Fibroblast of mammary gland (primary cell): ENCODE results near the gene GAREM2.
A peak's percentile ranks its signal among the peaks of the same experiment; 100 is the strongest.

Source experiments
- DNase-seq: peaks from one replicate; pipeline ENCODE4 v3.0.0-alpha.2; 2010; ENCODE audit warnings: low read depth
- H3K4me3 ChIP-seq: 2 replicates; pipeline ENCODE4 v1.5.1; 2011; ENCODE audit warnings: low read depth, mild to moderate bottlenecking, low read length, moderate library complexity; ENCODE audit not compliant: control insufficient read depth
- CTCF ChIP-seq: conservative IDR thresholded peaks from 2 replicates; pipeline ENCODE4 v1.5.1; 2011; ENCODE audit warnings: low read depth, low read length, inconsistent platforms; ENCODE audit not compliant: control insufficient read depth, insufficient read depth

GAREM2 gene

GRCh38 chr2:26172871-26173775, at the start of gene GAREM2:
Gene GAREM2 (plus strand): TSS chr2:26173088. CDS start chr2:26173221, 133 bp downstream.
- H3K4me3 ChIP-seq, result peak within 1 kb of the TSS; percentile 15

GRCh38 chr2:26123426-26123825, 49.5 kb upstream of the GAREM2 start:
- TF ChIP-seq CTCF, result no peak
- no peak overlapping the region for H3K4me3 ChIP-seq
- DNase-seq, result no peak

More at GRCh38 chr2:26172871-26173775, at the start of gene GAREM2:
- no peak for TF ChIP-seq CTCF
- DNase-seq, result no peak

- H3K4me3 ChIP-seq, result no peak overlapping the region
- TF ChIP-seq CTCF, result no peak
- peak; percentile 28 for DNase-seq
These were observed 46.8 kb upstream of the GAREM2 start for GRCh38 chr2:26126074-26126473.

- TF ChIP-seq CTCF, result no peak
- DNase-seq, result no peak
- H3K4me3 ChIP-seq, result no peak overlapping the region
These were observed 44.7 kb upstream of the GAREM2 start for GRCh38 chr2:26128176-26128575.

- H3K4me3 ChIP-seq, result no peak overlapping the region
- no peak for TF ChIP-seq CTCF
- no peak for DNase-seq
These were observed 42.1 kb upstream of the GAREM2 start for GRCh38 chr2:26130763-26131162.

GRCh38 chr2:26136451-26136850, 36.4 kb upstream of the GAREM2 start:
- no peak overlapping the region for H3K4me3 ChIP-seq
- DNase-seq, result no peak
- TF ChIP-seq CTCF, result no peak
